ENCODE measurements around the gene ADAM30.

DNA sequence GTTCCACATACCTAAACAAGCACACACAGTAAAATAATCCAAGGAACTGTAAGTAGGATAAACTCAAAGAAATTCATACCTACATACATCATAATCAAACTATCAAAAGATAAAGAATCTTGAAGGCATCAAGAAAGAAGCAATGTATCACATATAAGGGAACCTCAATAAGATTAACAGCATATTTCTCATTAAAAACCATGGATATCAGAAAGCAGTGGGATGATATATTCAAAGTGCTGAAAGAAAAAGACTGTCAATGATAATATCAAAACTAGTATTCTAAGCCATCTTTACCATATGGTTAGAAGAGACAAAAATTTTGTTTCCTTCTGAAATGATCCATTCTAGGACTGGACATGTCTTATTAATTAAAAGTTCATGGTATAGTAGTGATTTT is 37.1 kb upstream of the ADAM30 start:
- no peak for TF ChIP-seq HNF4G (IDR thresholded peaks at IDR 0.05; ENCODE audit: borderline replicate concordance, low read depth, low read length)
- TF ChIP-seq HNF4G (CRISPR knock-in tag; IDR thresholded peaks at IDR 0.05; ENCODE audit: borderline replicate concordance, low read depth) = no peak
- no peak for TF ChIP-seq PLRG1 (conservative IDR thresholded peaks at IDR 0.05)
- TF ChIP-seq, protein P1, sequence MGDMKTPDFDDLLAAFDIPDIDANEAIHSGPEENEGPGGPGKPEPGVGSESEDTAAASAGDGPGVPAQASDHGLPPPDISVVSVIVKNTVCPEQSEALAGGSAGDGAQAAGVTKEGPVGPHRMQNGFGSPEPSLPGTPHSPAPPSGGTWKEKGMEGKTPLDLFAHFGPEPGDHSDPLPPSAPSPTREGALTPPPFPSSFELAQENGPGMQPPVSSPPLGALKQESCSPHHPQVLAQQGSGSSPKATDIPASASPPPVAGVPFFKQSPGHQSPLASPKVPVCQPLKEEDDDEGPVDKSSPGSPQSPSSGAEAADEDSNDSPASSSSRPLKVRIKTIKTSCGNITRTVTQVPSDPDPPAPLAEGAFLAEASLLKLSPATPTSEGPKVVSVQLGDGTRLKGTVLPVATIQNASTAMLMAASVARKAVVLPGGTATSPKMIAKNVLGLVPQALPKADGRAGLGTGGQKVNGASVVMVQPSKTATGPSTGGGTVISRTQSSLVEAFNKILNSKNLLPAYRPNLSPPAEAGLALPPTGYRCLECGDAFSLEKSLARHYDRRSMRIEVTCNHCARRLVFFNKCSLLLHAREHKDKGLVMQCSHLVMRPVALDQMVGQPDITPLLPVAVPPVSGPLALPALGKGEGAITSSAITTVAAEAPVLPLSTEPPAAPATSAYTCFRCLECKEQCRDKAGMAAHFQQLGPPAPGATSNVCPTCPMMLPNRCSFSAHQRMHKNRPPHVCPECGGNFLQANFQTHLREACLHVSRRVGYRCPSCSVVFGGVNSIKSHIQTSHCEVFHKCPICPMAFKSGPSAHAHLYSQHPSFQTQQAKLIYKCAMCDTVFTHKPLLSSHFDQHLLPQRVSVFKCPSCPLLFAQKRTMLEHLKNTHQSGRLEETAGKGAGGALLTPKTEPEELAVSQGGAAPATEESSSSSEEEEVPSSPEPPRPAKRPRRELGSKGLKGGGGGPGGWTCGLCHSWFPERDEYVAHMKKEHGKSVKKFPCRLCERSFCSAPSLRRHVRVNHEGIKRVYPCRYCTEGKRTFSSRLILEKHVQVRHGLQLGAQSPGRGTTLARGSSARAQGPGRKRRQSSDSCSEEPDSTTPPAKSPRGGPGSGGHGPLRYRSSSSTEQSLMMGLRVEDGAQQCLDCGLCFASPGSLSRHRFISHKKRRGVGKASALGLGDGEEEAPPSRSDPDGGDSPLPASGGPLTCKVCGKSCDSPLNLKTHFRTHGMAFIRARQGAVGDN (CRISPR knock-in tag; IDR thresholded peaks at IDR 0.05) = no peak
- TF ChIP-seq ZNF629 (CRISPR knock-in tag; conservative IDR thresholded peaks at IDR 0.05) = no peak
- TF ChIP-seq POLR2A (IDR thresholded peaks at IDR 0.05; ENCODE audit: insufficient read depth in 1 of 2, low read depth in 2 of 2, low read length in 2 of 2) = no peak
- no peak for TF ChIP-seq CHCHD3 (CRISPR knock-in tag; IDR thresholded peaks at IDR 0.05)
- TF ChIP-seq, protein P2, sequence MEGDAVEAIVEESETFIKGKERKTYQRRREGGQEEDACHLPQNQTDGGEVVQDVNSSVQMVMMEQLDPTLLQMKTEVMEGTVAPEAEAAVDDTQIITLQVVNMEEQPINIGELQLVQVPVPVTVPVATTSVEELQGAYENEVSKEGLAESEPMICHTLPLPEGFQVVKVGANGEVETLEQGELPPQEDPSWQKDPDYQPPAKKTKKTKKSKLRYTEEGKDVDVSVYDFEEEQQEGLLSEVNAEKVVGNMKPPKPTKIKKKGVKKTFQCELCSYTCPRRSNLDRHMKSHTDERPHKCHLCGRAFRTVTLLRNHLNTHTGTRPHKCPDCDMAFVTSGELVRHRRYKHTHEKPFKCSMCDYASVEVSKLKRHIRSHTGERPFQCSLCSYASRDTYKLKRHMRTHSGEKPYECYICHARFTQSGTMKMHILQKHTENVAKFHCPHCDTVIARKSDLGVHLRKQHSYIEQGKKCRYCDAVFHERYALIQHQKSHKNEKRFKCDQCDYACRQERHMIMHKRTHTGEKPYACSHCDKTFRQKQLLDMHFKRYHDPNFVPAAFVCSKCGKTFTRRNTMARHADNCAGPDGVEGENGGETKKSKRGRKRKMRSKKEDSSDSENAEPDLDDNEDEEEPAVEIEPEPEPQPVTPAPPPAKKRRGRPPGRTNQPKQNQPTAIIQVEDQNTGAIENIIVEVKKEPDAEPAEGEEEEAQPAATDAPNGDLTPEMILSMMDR (CRISPR knock-in tag; IDR thresholded peaks at IDR 0.05) = no peak
- TF ChIP-seq YY1 (IDR thresholded peaks at IDR 0.05; ENCODE audit: insufficient read depth, insufficient replicate concordance, low read depth, low read length) = no peak

Data from HepG2 (cell line).